IMR-90 (cell line): ENCODE data around the gene NSL1. TPM values are rescaled to one million over a fixed set of nuclear protein-coding genes. Genes with fewer than 3 reads are reported as not detected.
A peak's percentile ranks its signal among the peaks of the same experiment; 100 is the strongest.

Experiments used
- ATAC-seq: fragments of 200-7000 bp; cut with Tn5 transposase; 2 replicates; pipeline ENCODE4 v1.9.1; 2020; ENCODE audit warnings: low read depth, mild to moderate bottlenecking, moderate library complexity
- BruUV-seq: library from RNA; stranded (reverse); fragments of 400-500 nt; replicated peaks from 2 replicates; lab custom pipeline; 2021; lab: Mats Ljungman, UMichigan
- CTCF ChIA-PET: fragments of 300-600 bp; formaldehyde crosslinking; extraction: SDS; loops from one replicate; lab custom pipeline; 2021; ENCODE audit warnings: antibody characterized with exemption; lab: Yijun Ruan, JAX
- POLR2A ChIA-PET: fragments of 300-600 bp; sonication (Branson Sonifier 250); formaldehyde crosslinking; loops from one replicate; lab custom pipeline; 2022; ENCODE audit warnings: antibody characterized with exemption; ENCODE audit not compliant: unreplicated experiment; lab: Charles Lee
- DNase-seq: peaks from one replicate; pipeline ENCODE4 v3.0.0; 2013
- H2AFZ ChIP-seq: replicated peaks from 2 replicates; pipeline ENCODE3; 2013; ENCODE audit warnings: low read length, mild to moderate bottlenecking; ENCODE audit not compliant: poor library complexity
- H2AK5ac ChIP-seq: 2 replicates; pipeline ENCODE4 v1.6.1; 2013; ENCODE audit warnings: low read depth, low read length, inconsistent platforms
- H2AK9ac ChIP-seq: replicated peaks from 2 replicates; pipeline ENCODE3; 2013; ENCODE audit warnings: mild to moderate bottlenecking, low read depth, low read length, moderate library complexity; ENCODE audit not compliant: poor library complexity
- H2BK120ac ChIP-seq: 2 replicates; pipeline ENCODE4 v1.6.1; 2013; ENCODE audit warnings: low read depth, low read length, inconsistent platforms
- H2BK15ac ChIP-seq: 3 replicates; pipeline ENCODE4 v1.6.1; 2013; ENCODE audit warnings: low read depth, low read length, inconsistent platforms
- H2BK20ac ChIP-seq: 2 replicates; pipeline ENCODE4 v1.6.1; 2013; ENCODE audit warnings: low read depth, mild to moderate bottlenecking, inconsistent platforms, low read length, moderate library complexity
- H2BK5ac ChIP-seq: 2 replicates; pipeline ENCODE4 v1.6.1; 2013; ENCODE audit warnings: mild to moderate bottlenecking, low read depth, low read length, inconsistent platforms; ENCODE audit not compliant: poor library complexity, severe bottlenecking
- H3K14ac ChIP-seq: replicated peaks from 2 replicates; pipeline ENCODE4 v1.6.1; 2013; ENCODE audit warnings: low read depth, low read length, inconsistent platforms
- H3K18ac ChIP-seq: 2 replicates; pipeline ENCODE4 v1.6.1; 2013; ENCODE audit warnings: low read depth, low read length, control low read depth
- H3K23ac ChIP-seq: 2 replicates; pipeline ENCODE4 v1.6.1; 2013; ENCODE audit warnings: low read depth, low read length, inconsistent platforms
- H3K27ac ChIP-seq: 2 replicates; pipeline ENCODE4 v1.5.1; 2013; ENCODE audit warnings: mild to moderate bottlenecking, control low read depth, low read length; ENCODE audit not compliant: insufficient read depth
- H3K27me3 ChIP-seq: 2 replicates; pipeline ENCODE4 v1.6.1; 2013; ENCODE audit warnings: low read length; ENCODE audit not compliant: control insufficient read depth, insufficient read depth
- H3K36me3 ChIP-seq: 2 replicates; pipeline ENCODE4 v1.6.1; 2013; ENCODE audit warnings: low read length, mixed read lengths; ENCODE audit not compliant: control insufficient read depth, insufficient read depth
- H3K4ac ChIP-seq: 2 replicates; pipeline ENCODE4 v1.6.1; 2013; ENCODE audit warnings: low read depth, low read length, inconsistent platforms
- H3K4me1 ChIP-seq: 2 replicates; pipeline ENCODE4 v1.6.1; 2013; ENCODE audit warnings: low read length, mixed read lengths; ENCODE audit not compliant: control insufficient read depth, insufficient read depth
- H3K4me2 ChIP-seq: 2 replicates; pipeline ENCODE4 v1.6.1; 2013; ENCODE audit warnings: low read depth, mild to moderate bottlenecking, control low read depth, low read length, moderate library complexity
- H3K4me3 ChIP-seq: 2 replicates; pipeline ENCODE4 v1.5.1; 2013; ENCODE audit warnings: low read depth, mild to moderate bottlenecking, control low read depth, low read length, moderate library complexity; ENCODE audit not compliant: insufficient read depth
- H3K56ac ChIP-seq: 2 replicates; pipeline ENCODE4 v1.6.1; 2013; ENCODE audit warnings: low read length, inconsistent platforms; ENCODE audit not compliant: insufficient read depth; ENCODE audit errors: extremely low read depth
- H3K79me1 ChIP-seq, 2 experiments: 2 replicates each; pipeline ENCODE4 v1.6.1; 2013; ENCODE audit warnings: low read length in 2 of 2, inconsistent platforms in 1 of 2, low read depth in 1 of 2
- H3K9ac ChIP-seq: 2 replicates; pipeline ENCODE4 v1.6.1; 2013; ENCODE audit warnings: low read depth, low read length, control low read depth
- H3K9me1 ChIP-seq: 2 replicates; pipeline ENCODE4 v1.6.1; 2013; ENCODE audit warnings: low read length, inconsistent platforms; ENCODE audit not compliant: insufficient read depth
- H3K9me3 ChIP-seq: 2 replicates; pipeline ENCODE4 v1.6.1; 2013; ENCODE audit warnings: low read length; ENCODE audit not compliant: control insufficient read depth, insufficient read depth
- H4K20me1 ChIP-seq: 2 replicates; pipeline ENCODE4 v1.6.1; 2013; ENCODE audit warnings: low read length, inconsistent platforms; ENCODE audit not compliant: insufficient read depth
- H4K5ac ChIP-seq: 2 replicates; pipeline ENCODE4 v1.6.1; 2013; ENCODE audit warnings: mild to moderate bottlenecking, low read depth, low read length, control low read depth
- H4K8ac ChIP-seq, 2 experiments: 2 replicates each; pipeline ENCODE4 v1.6.1; 2013; ENCODE audit warnings: low read depth in 2 of 2, low read length in 2 of 2, control low read depth in 1 of 2, inconsistent platforms in 1 of 2
- H4K91ac ChIP-seq: 2 replicates; pipeline ENCODE4 v1.6.1; 2013; ENCODE audit warnings: low read depth, low read length, inconsistent platforms; ENCODE audit not compliant: insufficient read depth
- FOS ChIP-seq: fragments of 150-350 bp; IDR thresholded peaks from 2 replicates; pipeline ENCODE4 v1.6.1; 2016; ENCODE audit warnings: low read depth, low read length
- WGBS, 2 experiments: methylation state at CpG; one replicate each; pipeline versions ENCODE4 v1.1.5 to v1.1.7; 2013; ENCODE audit warnings: missing lambda C conversion rate in 2 of 2; ENCODE audit not compliant: insufficient read length in 1 of 2; ENCODE audit errors: extremely low coverage in 2 of 2; 5-methylcytosine and 5-hydroxymethylcytosine counted together
- dilution Hi-C: fragments of 300-500 bp; cut with HindIII; formaldehyde crosslinking; loops from one replicate; pipeline ENCODE4 v1.14.3; 2018; ENCODE audit warnings: low sequenced_read_pairs; ENCODE audit not compliant: unreplicated experiment
- in situ Hi-C: fragments of 300-500 bp; cut with MboI; formaldehyde crosslinking; loops from 3 replicates; pipeline ENCODE4 v1.14.3; 2019; ENCODE audit warnings: low sequenced_read_pairs, inconsistent platforms, mixed read lengths
- intact Hi-C: fragments of 100-400 bp; cut with micrococcal nuclease; formaldehyde crosslinking; loops from 2 replicates; pipeline ENCODE4 v1.10.0; 2022
- polyA plus RNA-seq, 3 experiments: library from polyadenylated mRNA; depleted of rRNA; stranded (reverse); fragments of >200 nt; gene quantifications; 2 replicates each; pipeline ENCODE4 v1.2.3, GENCODE V29; 2012; ENCODE audit warnings: low replicate concordance in 1 of 3
- total RNA-seq: library from RNA; depleted of rRNA; stranded (reverse); fragments of >200 nt; gene quantifications from 2 replicates; pipeline ENCODE4 v1.2.3, GENCODE V29; 2012
- TF ChIP-seq, protein P1 (sequence below): fragments of 150-350 bp; IDR thresholded peaks from 2 replicates; pipeline ENCODE4 v1.6.1; 2017; ENCODE audit warnings: mild to moderate bottlenecking, antibody characterized with exemption, low read length, low read depth

The NSL1 gene
- total and polyA plus RNA-seq, 2 of the 4 experiments (the other 2 are of a cell fraction) = 19.1 to 42.5 TPM

GRCh38 chr1:212722270-212722957 lies 69.2 kb downstream of the NSL1 start (continued):
- TF ChIP-seq, protein P1, sequence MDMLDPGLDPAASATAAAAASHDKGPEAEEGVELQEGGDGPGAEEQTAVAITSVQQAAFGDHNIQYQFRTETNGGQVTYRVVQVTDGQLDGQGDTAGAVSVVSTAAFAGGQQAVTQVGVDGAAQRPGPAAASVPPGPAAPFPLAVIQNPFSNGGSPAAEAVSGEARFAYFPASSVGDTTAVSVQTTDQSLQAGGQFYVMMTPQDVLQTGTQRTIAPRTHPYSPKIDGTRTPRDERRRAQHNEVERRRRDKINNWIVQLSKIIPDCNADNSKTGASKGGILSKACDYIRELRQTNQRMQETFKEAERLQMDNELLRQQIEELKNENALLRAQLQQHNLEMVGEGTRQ = no peak

- Histone ChIP-seq H4K5ac (peak overlapping the region; percentile 8; the same call in 1 of the 2 replicates), H3K27me3 (no peaks in the 10 kb centered on the region), H3K36me3 (no peaks in the 10 kb centered on the region), H2BK120ac (no peak overlapping the region), H2AFZ (peak overlapping the region; percentile 44), H3K14ac (peak overlapping the region; percentile 3; the same call in 1 of the 2 replicates), H2AK9ac (peak overlapping the region; percentile 8), H2AK5ac (peak overlapping the region; percentile 76), H3K18ac (no peak overlapping the region), H4K91ac (peak overlapping the region; percentile 13; the same call in 1 of the 2 replicates), H3K56ac (no peak overlapping the region), H3K4me2 (peak overlapping the region; percentile 50), H4K20me1 (no peaks in the 10 kb centered on the region), H3K9ac (no peak overlapping the region), H3K9me1 (no peaks in the 10 kb centered on the region), H3K4me1 (peaks cover 8% of the 10 kb centered on the region; the same call in 1 of the 2 replicates), H3K27ac (no peak overlapping the region), H2BK20ac (no peak overlapping the region), H4K8ac (peak overlapping the region in 1 of 2 experiments; percentile 42; a peak in 1 of 4 replicates), H2BK15ac (no peak overlapping the region; the same call in 2 of the 3 replicates), H3K79me1 (no peaks in the 10 kb centered on the region), H3K9me3 (no peaks in the 10 kb centered on the region), H2BK5ac (no peak overlapping the region), H3K4me3 (no peak overlapping the region), H3K4ac (0 out of 2 replicates have a peak overlapping the region, but pooled peaks have one; percentile 57), H3K23ac (no peak overlapping the region)
- TF ChIP-seq, protein P1 = no peak
- TF ChIP-seq FOS = peak; percentile 75
- dilution Hi-C loops = no loop called here
- ATAC-seq = peak; percentile 99
- in situ Hi-C loops = no loop called here
- ChIA-PET POLR2A (no interaction called here), CTCF (interaction anchor here (1.1 kb wide), 1 partner anchor 56 kb away, joined by 3 read pairs; no protein-coding TSS in a partner anchor)
- DNase-seq = peak; percentile 84
- BruUV-seq = no TSS peak
- intact Hi-C loops = no loop called here
- WGBS, 2 experiments = 50% methylated on average over 3 of the region's 9 CpGs; no CpG with 5 or more reads in 1 of the 2 experiments
Measured at GRCh38 chr1:212721388-212722247, 70.0 kb downstream of the NSL1 start.
